CD1c-positive myeloid dendritic cell (primary cell): Measurements from ENCODE around the gene HES3.

Source experiments
- DNase-seq: peaks from one replicate; pipeline ENCODE4 v3.0.0-alpha.2; 2016; ENCODE audit errors: extremely low spot score

HES3 gene

DNA sequence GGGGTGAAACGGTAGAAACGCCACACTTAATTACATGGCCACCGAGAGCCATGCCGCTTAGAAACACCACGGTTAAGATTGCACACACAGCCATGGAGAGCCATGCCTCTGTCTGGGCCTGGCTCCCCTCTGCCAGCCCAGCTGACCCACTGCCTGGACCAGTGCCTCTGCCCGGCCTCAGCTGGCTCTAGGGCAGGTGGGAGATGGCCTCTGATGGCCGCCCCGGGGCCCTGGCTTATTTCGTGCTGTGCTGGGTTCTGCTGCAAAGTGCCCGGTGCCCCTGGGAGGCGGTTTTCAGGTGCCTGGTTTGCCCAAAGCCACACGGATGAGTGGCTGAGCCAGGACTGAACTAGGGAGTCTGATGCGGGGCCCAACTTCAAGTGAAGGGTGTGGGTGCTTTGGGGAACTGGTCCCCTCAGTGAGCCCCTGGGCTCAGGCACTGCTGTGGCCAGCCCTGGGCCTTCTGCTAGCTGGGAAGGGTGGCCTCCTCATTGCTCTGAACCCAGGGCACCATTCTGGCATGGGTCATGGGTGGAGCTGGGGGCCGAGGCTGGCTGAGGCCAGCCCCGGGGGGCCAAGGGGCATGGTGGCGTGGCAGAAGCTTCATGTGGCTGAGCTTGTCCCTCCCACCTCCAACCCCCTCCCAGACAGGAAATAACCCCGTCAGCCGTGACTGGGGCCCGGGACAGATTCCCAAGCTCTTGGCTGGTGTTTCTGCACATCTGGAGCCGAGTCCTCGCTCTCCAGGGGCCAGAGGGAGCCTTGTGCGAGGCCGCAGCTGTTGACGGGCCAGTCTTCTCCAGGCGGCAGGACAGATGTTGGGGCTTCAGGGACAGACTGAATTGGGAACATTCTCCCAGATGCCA, 18.8 kb downstream of the HES3 start:
- DNase-seq, result no peak

DNA sequence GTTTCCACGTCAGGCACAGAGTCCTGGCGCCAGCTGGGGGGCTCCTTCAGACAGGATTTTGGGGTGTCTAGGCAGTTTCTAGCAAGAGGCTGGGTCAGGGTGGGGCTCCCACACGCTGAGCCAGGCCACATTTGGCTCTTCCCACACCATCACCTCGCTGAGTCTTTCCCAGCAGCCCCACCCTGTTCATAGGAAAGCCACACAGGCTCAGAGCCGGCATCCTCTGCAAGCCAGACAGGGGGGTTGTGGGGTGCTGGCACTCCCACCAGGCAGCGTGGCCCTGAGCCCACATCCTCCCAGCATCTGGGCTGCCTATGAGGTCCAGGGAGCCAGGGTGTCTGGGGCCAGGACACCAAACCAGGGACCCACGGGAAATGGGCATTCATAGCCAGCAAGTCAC, 19.7 kb downstream of the HES3 start:
- DNase-seq, result no peak

DNA sequence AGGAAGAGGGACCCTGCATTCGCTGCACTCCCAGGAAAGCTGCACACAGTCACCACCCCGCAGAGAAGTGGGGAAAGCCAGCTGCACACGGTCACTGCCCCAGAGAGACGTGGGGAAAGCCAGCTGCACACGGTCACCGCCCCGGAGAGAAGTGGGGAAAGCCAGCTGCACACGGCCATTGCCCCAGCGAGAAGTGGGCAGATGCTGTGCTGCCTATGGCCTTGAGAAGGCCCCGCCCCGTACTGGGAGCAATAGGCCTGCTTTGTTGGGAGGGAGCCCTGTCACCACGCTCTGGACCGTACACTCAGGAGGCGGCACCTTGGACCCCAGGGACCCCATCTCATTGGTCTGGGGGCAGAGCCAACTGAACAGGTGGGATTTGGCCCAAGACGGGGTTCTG, 21.2 kb downstream of the HES3 start:
- DNase-seq, result no peak

- no peak for DNase-seq
Observed at GRCh38 chr1:6266641-6267040, 22.7 kb downstream of the HES3 start.

GRCh38 chr1:6267686-6268322, 23.8 kb downstream of the HES3 start:
- DNase-seq, result no peak

DNA sequence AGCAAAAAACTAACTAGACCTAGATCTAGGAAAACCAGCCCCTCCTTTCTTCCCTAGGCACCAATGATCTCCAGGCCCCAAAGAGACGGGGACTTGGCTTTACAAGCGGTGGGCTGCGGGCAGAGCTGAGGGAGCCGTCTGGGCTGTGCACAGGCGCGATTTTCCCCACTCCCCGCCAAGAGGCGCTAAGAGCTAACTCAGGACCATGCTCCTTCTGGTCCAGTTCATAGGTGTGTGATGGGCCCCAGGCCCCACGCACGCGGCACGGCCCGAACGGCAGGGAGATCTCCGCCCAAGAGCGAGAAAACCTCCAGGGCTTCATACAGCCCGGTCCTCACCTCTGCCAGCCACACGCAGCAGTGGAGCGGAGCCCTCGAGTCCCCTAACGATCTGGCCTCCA, 24.4 kb downstream of the HES3 start:
- DNase-seq, result no peak

- DNase-seq, result no peak
Observed at GRCh38 chr1:6269296-6269695, 25.3 kb downstream of the HES3 start.

- no peak for DNase-seq
Observed at GRCh38 chr1:6269720-6270400, 25.9 kb downstream of the HES3 start.

- DNase-seq, result no peak
Observed at GRCh38 chr1:6270401-6270800, 26.4 kb downstream of the HES3 start.

DNA sequence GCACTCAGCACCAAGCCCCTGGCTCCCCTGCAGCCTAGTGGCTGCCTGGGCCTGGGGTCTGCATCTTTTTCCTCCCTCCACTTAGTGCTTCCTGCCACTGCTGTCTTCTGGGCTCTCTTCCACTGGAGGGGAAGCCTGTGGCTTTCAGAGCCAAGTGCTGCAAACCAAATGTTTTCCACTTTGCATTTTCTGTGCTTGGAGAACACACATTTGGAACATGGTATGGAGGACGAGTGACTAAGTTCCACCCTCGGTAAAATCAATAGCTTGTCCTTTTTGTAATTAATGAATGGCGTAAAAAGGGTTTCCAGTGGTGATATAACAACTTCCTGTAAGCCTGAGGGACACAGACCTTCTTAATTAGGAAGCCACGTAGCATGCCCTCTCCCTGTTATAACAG, 27.0 kb downstream of the HES3 start:
- no peak for DNase-seq

DNA sequence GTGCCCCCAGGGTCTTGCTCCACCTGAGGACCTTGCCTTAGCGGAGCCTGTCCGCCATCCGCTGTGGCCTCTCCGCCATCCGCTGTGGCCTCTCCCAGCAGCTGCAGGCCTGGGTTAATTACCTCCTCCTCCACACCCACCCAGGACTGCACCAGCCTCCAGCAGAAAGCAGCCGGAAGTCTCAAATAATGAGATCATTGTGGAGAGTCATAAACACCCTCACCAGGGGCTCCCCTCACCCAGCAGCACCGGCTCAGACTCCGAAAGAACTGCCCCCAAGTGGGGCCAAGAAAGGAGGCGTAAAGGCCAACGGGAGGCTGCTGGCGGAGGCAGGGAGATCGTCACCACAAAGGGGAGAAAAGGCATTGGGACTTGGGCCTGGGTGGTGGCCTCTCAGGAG, 27.6 kb downstream of the HES3 start:
- DNase-seq, result no peak

- DNase-seq, result no peak
Observed at GRCh38 chr1:6272452-6272851, 28.5 kb downstream of the HES3 start.

DNA sequence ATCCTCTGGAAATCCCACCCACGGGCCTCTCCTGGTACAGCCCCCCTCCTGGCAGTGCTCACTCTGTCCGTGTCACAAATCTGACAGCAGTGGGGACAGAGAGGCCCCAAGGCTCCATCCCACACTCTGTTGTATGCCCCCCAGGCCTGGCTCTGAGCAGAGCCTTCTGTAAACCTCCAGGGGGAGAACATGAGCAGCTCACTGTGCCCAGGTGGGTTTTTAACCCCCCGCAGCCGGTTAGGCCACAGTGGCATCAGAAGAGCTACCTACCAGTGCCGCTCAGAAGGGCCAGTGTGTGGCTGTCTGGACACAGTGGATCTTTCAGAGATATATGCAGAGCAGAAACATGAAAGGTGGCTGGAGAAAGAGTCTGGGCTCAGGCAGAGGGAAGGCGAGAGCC, 28.9 kb downstream of the HES3 start:
- DNase-seq, result no peak

GRCh38 chr1:6273380-6273891, 29.5 kb downstream of the HES3 start:
- DNase-seq, result no peak

DNA sequence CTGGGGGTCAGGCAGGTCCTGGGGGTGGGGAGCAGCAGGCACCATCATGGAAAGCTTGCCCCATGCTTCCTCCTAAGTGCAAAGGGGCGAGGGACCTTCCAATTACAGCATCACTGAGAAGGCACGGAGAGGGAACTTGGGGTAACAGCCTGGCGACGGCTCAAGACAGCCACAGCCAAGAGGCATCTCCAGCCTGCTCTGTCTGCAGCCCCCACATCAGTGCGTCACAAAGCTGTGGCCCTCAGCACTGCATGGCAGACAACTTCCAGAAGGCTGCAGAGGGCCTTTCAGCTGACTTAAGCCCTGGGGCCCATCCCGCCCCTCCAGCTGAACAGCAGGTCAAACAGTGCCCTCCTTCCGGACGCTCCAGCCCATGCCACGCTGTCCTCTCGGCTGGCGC, 30.1 kb downstream of the HES3 start:
- no peak for DNase-seq

- no peak for DNase-seq
Observed at GRCh38 chr1:6274622-6275139, 30.7 kb downstream of the HES3 start.

GRCh38 chr1:6275826-6276782, 32.1 kb downstream of the HES3 start:
- DNase-seq, result no peak

- no peak for DNase-seq
Observed at GRCh38 chr1:6276811-6277555, 33.0 kb downstream of the HES3 start.

GRCh38 chr1:6278263-6278662, 34.3 kb downstream of the HES3 start:
- no peak for DNase-seq

GRCh38 chr1:6279066-6279465, 35.1 kb downstream of the HES3 start:
- no peak for DNase-seq
